Epithelial cell of esophagus (primary cell): ENCODE data around the gene CARD19.

Experiments
- DNase-seq: peaks from one replicate; pipeline ENCODE4 v3.0.0; 2010; ENCODE audit warnings: low read depth
- H3K4me3 ChIP-seq: 2 replicates; pipeline ENCODE4 v1.5.1; 2011; ENCODE audit warnings: mild to moderate bottlenecking, low read length, control low read depth
- CTCF ChIP-seq: IDR thresholded peaks from 2 replicates; pipeline ENCODE4 v1.5.1; 2011; ENCODE audit warnings: low read depth, mild to moderate bottlenecking, low read length, control low read depth, inconsistent platforms; ENCODE audit not compliant: insufficient read depth; ENCODE audit errors: missing control alignments

CARD19 gene

GRCh38 chr9:93077367-93077766 lies 18.6 kb upstream of the CARD19 start:
- TF ChIP-seq CTCF: no peak
- DNase-seq: no peak
- H3K4me3 ChIP-seq: no peak overlapping the region

- TF ChIP-seq CTCF: no peak
- H3K4me3 ChIP-seq: no peak overlapping the region
- no peak for DNase-seq
These were observed 18.2 kb upstream of the CARD19 start for GRCh38 chr9:93077811-93078210.

- no peak for TF ChIP-seq CTCF
- DNase-seq: no peak
- H3K4me3 ChIP-seq: no peak overlapping the region
These were observed 16.6 kb upstream of the CARD19 start for GRCh38 chr9:93079371-93079770.

- TF ChIP-seq CTCF: no peak
These were observed 15.6 kb upstream of the CARD19 start for GRCh38 chr9:93080406-93080805.

GRCh38 chr9:93081081-93081529 lies 14.9 kb upstream of the CARD19 start:
- TF ChIP-seq CTCF: no peak
- H3K4me3 ChIP-seq: no peak overlapping the region
- no peak for DNase-seq

More at GRCh38 chr9:93080406-93080805, 15.6 kb upstream of the CARD19 start:
- no peak overlapping the region for H3K4me3 ChIP-seq
- DNase-seq: no peak

GRCh38 chr9:93081931-93082330 lies 14.1 kb upstream of the CARD19 start:
- no peak overlapping the region for H3K4me3 ChIP-seq
- DNase-seq: no peak
- no peak for TF ChIP-seq CTCF

GRCh38 chr9:93082841-93083411 lies 13.1 kb upstream of the CARD19 start:
- no peak overlapping the region for H3K4me3 ChIP-seq
- no peak for DNase-seq

More at GRCh38 chr9:93082841-93083411, 13.1 kb upstream of the CARD19 start:
- TF ChIP-seq CTCF: no peak
